GM18517 (cell line): Measurements from ENCODE around the gene PKLR.

Experiments
- ATAC-seq: cut with Tn5 transposase; IDR thresholded peaks from one replicate; pipeline ENCODE4 v1.9.1; 2021; ENCODE audit warnings: mild to moderate bottlenecking, moderate library complexity; ENCODE audit not compliant: unreplicated experiment

PKLR gene

DNA sequence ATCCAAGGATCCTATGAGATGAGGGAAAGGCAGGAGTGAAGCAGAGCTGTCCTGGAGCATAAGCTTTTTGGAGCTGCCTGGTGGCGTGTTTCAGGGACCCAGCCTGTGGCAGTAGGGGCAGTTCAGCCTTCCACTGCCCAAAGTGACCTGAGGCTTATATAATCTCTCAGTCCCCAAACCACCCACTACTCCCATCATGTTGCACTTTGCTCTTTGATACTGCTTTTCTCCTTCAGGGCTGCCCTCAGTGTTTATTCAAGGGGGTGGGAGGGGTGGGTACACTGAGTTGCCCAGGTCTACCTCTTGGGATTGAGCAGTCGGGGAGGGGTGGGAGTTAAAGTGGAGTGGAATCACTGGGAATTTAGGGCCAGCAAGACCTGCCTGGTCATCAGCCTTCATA lies 14.7 kb downstream of the PKLR start:
- no peak for ATAC-seq

GRCh38 chr1:155285631-155286044 lies 15.6 kb downstream of the PKLR start:
- ATAC-seq, result no peak

- no peak for ATAC-seq
These were observed 16.2 kb downstream of the PKLR start for GRCh38 chr1:155285063-155285462.

DNA sequence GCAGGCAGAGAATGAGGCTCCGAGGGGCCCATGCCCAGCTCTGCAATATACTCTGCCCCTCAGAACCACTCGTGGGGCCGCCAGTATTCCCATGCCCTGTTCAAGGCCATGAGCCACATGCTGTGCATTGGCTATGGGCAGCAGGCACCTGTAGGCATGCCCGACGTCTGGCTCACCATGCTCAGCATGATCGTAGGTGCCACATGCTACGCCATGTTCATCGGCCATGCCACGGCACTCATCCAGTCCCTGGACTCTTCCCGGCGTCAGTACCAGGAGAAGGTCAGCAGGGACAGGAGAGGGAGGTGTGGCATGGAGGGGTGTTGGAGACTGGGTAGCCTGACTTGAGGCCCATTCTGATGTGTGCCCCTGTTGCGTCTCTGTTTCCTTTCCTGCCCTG lies 16.8 kb downstream of the PKLR start:
- ATAC-seq, result no peak

DNA sequence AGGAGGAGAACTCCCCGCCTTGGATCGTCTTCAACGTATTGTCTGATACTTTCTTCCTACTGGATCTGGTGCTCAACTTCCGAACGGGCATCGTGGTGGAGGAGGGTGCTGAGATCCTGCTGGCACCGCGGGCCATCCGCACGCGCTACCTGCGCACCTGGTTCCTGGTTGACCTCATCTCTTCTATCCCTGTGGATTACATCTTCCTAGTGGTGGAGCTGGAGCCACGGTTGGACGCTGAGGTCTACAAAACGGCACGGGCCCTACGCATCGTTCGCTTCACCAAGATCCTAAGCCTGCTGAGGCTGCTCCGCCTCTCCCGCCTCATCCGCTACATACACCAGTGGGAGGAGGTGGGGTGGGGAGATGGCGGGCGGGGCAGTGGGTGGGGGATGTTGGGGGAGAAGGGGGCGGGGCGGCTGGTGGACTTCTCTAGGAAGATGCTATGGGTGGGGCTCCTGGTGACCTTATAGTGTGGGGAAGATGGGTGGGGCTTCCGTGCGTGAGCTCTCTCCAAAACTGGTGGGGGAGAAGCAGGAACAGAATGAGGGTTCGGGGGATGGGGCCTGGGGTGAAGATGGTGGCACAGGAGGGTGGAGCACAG lies 18.6 kb downstream of the PKLR start:
- no peak for ATAC-seq

DNA sequence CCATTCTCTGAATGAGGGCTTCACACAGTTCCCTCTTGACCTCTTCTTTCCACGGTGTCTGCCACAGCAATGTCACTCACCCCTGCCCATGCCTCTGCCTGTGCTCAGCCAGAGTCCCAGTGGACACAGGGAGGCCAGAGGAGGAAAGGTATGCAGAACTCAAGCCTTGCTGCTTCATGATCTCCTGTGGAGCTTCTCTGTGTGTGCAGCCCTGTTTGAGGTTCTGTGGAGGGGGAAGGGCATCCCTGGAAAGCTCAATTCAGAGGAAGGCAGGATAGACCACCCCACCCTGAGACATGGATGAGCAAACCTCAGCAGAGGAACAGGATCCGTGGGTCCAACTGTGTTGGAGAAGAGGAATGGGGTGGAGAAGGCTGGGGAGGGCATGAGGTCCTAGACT lies 22.0 kb downstream of the PKLR start:
- no peak for ATAC-seq

DNA sequence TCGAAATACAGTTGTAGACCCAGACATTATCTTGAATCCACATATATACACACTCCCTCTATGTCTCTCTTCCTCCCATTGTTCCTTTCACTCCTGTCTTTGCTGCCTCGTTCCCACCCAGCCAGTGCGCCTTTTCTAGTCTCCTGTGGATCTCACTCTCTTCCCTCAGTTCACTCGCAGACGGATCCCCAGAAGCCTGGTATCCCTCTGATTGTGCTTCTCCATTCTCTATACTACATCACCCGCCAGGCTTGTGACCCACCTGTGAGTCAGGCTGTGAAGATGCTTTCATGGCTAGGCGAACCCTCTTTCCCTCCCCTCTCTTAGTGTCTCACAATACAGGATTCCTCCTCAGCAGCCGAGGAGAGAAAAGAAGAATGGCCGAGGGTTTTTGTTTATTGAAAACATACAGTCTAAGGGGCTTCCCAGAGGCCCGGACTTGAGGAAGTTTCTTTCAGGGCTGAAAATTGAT lies 22.5 kb downstream of the PKLR start:
- ATAC-seq, result no peak

DNA sequence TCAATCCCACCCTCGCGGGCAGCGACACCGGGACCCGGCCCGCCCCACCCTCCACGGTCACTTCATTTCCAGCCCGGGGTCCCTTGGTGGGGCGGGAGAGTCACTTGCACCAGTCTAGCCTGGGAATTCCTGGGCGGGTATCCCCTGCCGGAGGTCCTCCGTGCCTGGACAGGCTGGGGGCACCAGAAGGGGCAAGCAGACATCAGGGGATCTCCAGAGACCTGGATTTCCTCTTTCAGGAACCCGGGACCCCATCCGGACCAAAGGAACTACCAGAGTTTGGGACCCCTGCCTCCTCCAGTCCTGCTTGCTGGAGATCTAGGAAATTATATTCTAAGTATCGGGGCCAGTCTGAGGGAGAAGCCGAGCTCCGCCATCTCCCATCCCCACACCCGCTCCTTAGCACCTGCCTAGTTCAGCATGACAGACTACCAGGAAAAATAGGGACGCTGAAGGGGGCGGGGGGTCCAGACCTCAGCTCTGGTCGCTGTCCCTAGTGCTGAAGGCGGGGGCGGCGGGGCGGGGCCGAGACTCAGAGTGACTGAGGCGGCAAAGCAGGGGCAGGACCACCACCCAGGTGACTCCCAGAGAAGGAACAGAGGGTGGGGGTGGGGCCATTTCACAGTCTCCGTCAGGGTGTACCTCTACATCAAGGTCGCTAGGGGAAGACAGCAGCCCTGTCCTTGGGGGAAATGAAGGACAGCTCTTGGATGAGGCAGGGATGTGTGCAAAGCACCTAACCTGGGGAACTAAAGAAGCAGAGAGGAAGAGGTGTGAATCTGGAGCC lies 23.1 kb downstream of the PKLR start:
- no peak for ATAC-seq

DNA sequence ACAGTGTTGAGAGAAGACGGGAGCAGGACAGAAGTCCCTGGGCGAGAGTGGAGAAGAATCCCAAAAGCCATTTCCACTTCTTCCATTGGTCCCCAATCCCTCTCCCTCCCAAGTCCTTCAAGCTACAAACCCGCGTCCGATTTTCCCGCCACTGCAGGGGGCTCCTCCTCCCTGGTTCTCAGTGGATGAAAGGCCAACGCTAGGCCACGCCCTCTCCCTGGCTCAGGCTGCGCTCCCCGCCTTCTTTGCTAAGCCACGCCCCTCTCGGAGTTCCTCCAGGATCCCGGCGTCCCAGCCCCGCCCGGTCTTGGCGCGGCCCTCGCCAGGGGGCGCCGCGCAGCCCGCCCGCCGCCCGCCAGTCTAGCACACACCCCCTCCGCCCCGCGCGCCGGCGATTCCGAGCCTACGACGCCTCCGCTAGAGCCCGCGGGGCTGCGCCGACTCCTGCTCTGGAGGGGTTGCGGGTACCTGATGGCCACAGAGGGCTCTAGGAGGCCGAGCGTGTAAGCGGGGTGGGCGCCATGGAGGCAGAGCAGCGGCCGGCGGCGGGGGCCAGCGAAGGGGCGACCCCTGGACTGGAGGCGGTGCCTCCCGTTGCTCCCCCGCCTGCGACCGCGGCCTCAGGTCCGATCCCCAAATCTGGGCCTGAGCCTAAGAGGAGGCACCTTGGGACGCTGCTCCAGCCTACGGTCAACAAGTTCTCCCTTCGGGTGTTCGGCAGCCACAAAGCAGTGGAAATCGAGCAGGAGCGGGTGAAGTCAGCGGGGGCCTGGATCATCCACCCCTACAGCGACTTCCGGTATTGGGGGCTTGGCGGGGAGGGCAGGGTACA lies 24.0 kb downstream of the PKLR start, which contains the start of gene HCN3:
Gene HCN3 (plus strand): TSS at position 394 of the 832 bp plus-strand sequence. CDS start 128 bp downstream, at position 522.
- ATAC-seq, result peak; percentile 62

DNA sequence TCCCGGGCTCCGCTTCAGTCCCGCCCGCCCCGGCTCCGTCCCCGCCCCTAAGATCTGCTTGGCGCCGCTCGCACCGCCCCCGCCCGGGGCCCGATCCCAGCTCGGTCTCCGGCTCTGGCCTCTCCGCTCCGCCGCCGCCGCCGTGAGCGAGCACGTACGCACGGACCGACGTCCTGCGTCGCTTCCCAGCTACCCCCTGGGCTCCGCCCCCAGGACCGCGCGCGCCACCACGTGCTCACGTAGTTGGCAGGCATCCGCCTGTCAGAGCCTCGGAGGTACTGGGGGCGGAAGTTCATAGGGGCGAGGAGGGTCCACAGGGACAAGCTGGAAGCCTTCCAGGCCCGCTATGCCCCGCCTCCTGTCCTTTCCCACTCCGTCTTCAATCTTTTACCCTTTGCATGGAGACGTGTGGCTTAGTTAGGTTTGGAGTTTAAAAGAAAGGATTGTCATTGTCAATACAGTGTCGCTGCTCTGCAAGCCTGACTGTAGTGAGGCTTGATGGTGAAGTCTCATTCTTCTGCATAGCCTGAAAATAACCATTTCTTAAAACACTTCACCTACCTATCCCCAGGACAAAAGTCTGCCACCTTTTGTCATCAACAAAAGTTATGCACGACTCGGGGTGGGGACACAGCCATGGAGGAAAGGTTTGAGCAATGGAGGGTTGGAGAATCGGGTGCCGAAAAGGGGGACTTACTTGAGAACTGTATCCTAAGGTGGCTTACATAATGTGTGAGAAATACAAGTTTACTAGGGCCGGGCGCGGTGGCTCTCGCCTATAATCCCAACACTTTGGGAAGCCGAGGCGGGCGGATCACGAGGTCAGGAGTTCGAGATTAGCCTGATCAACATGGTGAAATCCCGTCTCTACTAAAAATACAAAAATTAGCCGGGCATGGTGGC lies 27.6 kb downstream of the PKLR start, which contains the start of gene CLK2:
Gene CLK2 (minus strand): TSS at position 162 of the 903 bp plus-strand sequence. CDS start 2,527 bp downstream, outside the sequence.
- peak; percentile 60 for ATAC-seq

GRCh38 chr1:155272466-155273342 lies 28.5 kb downstream of the PKLR start:
- ATAC-seq, result peak; percentile 17

GRCh38 chr1:155269381-155269780 lies 31.9 kb downstream of the PKLR start:
- ATAC-seq, result no peak

DNA sequence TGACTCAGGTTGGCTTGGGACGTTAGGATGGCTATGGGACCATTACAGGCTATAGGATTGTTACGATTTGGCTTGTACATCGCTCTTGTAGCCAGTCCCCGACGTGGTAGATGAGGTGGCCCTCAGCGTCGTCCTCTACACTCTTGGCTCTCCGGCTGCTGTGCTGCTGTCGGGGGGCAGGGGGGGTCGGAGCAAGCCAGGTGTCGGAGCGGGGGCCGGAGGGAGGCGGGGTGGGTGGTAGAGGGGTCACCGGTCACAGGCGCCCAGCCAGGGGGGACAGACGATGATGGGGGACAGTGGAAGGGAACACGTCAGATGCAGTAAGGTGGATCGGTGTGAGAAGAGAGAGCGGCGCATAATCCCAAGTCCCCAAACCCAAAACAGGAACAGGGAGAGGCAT lies 32.6 kb downstream of the PKLR start:
- ATAC-seq, result no peak

DNA sequence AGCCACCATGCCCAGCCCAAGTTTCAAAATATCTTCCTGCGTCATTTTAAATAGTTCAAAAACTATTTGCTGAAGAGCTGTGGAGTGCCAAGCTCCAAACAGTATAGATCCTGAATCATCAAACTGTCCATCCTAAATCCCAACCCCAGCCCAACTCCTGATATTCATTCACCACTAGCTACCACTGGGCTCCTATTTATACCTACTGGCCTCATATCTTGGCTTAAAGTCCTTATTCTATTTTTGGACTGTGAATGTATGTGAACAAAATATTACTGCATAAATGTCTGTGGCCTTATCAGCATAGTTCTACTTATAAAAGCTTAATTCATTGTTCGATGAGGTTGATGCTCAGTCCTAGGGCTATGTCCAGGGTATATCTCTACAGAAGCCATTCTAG lies 33.9 kb downstream of the PKLR start:
- no peak for ATAC-seq

GRCh38 chr1:155266553-155266952 lies 34.7 kb downstream of the PKLR start:
- no peak for ATAC-seq

GRCh38 chr1:155263067-155263466 lies 38.2 kb downstream of the PKLR start:
- no peak for ATAC-seq

DNA sequence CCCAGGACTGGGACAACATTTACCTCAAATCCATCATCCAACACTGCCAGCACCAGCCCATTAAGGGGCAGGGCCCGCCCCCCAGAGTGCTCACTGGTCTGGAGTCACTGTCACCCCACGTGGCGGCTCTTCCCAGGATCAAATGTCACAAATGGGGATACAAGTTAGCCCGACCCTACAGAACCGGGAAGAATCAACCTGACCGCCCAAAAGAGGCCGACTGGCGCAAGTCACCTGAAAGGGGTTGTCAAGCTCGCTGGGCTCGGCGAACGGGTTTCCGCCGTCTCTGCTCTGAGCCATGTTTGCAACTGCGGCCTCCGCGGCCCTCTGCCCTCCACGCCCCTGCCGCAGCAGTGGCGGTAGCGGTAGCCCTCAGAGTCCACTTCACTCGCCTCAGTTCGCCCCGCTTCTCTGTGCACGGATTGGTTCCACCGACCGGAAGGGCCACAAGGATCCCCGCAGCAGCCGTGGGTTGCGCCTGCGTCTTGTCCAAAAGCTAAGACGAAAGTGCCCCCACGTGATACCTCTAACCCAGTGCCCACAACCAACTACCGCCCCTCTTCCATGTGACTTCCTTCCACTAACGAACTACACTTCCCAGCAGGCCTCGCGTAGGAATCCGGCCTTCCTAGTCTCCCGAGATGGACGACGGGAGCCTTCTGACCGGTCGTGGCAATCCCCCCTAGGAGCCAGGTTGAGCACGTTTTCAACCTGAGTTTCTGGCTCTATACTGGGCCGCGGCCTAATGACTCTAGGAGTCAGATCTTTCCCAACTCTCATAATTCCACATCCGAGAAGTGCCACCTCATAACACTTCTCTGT lies 39.2 kb downstream of the PKLR start, which contains the start of gene SCAMP3:
Gene SCAMP3 (minus strand): TSS at position 509 of the 822 bp plus-strand sequence. CDS start 209 bp downstream, at position 300.
- ATAC-seq, result peak; percentile 86

DNA sequence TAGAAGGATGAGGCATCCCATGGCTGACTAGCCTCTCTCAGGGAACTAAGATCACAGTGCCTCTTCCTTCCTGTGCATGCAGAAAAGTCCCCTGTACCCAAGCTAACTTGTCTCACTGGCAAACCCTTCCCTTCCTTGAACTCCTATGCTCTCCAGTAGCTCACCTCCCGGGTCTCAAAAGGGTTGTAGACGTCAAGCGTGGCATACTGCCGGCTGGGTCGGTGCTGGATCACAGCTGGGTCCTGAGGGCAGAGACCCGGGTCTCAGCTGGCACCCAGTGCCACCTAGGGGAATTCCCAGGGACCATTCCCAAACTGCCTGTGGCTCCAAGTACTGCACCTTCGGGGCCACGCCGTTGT lies 39.8 kb downstream of the PKLR start:
- peak; percentile 9 for ATAC-seq
